ENCODE results near the gene ZNF627. TPM values are rescaled to one million over a fixed set of nuclear protein-coding genes. Genes with fewer than 3 reads are reported as not detected.

The ZNF627 gene
- total and polyA plus RNA-seq, 2 donors (not counting 1 experiment from before 2014, with no cell fraction given), result 10.8 to 26.3 TPM

GRCh38 chr19:11652056-11652455 lies 54.8 kb downstream of the ZNF627 start:
- no peak overlapping the region for H3K4me3 ChIP-seq (replicated peaks in 1 of 4; ENCODE audit: control extremely low read depth in 1 of 4, insufficient read depth in 1 of 4, low read depth in 3 of 4, low read length in 4 of 4)
- DNase-seq (ENCODE audit: low read depth in 2 of 2), result no peak
- H3K36me3 ChIP-seq (ENCODE audit: control insufficient read depth, insufficient read depth, low read length), result no peaks in the 10 kb centered on the region
- no peaks in the 10 kb centered on the region for H4K20me1 ChIP-seq (ENCODE audit: control insufficient read depth, extremely low read depth, insufficient read depth, low read length)
- H3K27ac ChIP-seq (ENCODE audit: insufficient read depth, low read length), result no peak overlapping the region
- H3K9me3 ChIP-seq (ENCODE audit: control insufficient read depth, insufficient read depth, low read depth, low read length), result peaks cover 2% of the 10 kb centered on the region
- H3K9ac ChIP-seq (ENCODE audit: insufficient read depth, low read length), result no peak overlapping the region
- no peak overlapping the region for H2AFZ ChIP-seq (ENCODE audit: low read length)
- no peaks in the 10 kb centered on the region for H3K79me2 ChIP-seq (ENCODE audit: control insufficient read depth, insufficient read depth, low read length)
- H3K27me3 ChIP-seq (ENCODE audit: control insufficient read depth, insufficient read depth, low read length), result no peaks in the 10 kb centered on the region
- no peaks in the 10 kb centered on the region for H3K4me1 ChIP-seq (ENCODE audit: control insufficient read depth, extremely low read depth, insufficient read depth, low read length)
- TF ChIP-seq CTCF (conservative IDR thresholded peaks at IDR 0.05 in 1 of 2, IDR thresholded peaks at IDR 0.05 in 1 of 2; ENCODE audit: low read depth in 1 of 2, low read length in 2 of 2) (no peak), EZH2 (IDR thresholded peaks at IDR 0.05; ENCODE audit: low read length, missing control alignments) (no peak)
- H3K4me2 ChIP-seq (ENCODE audit: extremely low read depth, insufficient read depth, low read length), result no peak overlapping the region

GRCh38 chr19:11652492-11652891 lies 55.2 kb downstream of the ZNF627 start:
- H3K79me2 ChIP-seq (ENCODE audit: control insufficient read depth, insufficient read depth, low read length), result no peaks in the 10 kb centered on the region
- peaks cover 2% of the 10 kb centered on the region for H3K9me3 ChIP-seq (ENCODE audit: control insufficient read depth, insufficient read depth, low read depth, low read length)
- no peaks in the 10 kb centered on the region for H3K36me3 ChIP-seq (ENCODE audit: control insufficient read depth, insufficient read depth, low read length)
- H4K20me1 ChIP-seq (ENCODE audit: control insufficient read depth, extremely low read depth, insufficient read depth, low read length), result no peaks in the 10 kb centered on the region
- H3K27me3 ChIP-seq (ENCODE audit: control insufficient read depth, insufficient read depth, low read length), result no peaks in the 10 kb centered on the region
- H2AFZ ChIP-seq (ENCODE audit: low read length), result no peak overlapping the region
- H3K4me1 ChIP-seq (ENCODE audit: control insufficient read depth, extremely low read depth, insufficient read depth, low read length), result no peaks in the 10 kb centered on the region
- H3K4me3 ChIP-seq (replicated peaks in 1 of 4; ENCODE audit: control extremely low read depth in 1 of 4, insufficient read depth in 1 of 4, low read depth in 3 of 4, low read length in 4 of 4), result no peak overlapping the region
- TF ChIP-seq EZH2 (IDR thresholded peaks at IDR 0.05; ENCODE audit: low read length, missing control alignments) (no peak), CTCF (conservative IDR thresholded peaks at IDR 0.05 in 1 of 2, IDR thresholded peaks at IDR 0.05 in 1 of 2; ENCODE audit: low read depth in 1 of 2, low read length in 2 of 2) (no peak)
- DNase-seq (ENCODE audit: low read depth in 2 of 2), result no peak
- no peak overlapping the region for H3K27ac ChIP-seq (ENCODE audit: insufficient read depth, low read length)
- no peak overlapping the region for H3K4me2 ChIP-seq (ENCODE audit: extremely low read depth, insufficient read depth, low read length)
- no peak overlapping the region for H3K9ac ChIP-seq (ENCODE audit: insufficient read depth, low read length)

GRCh38 chr19:11656535-11656934 lies 59.3 kb downstream of the ZNF627 start:
- Histone ChIP-seq H3K9me3 (ENCODE audit: control insufficient read depth, insufficient read depth, low read depth, low read length) (peaks cover 2% of the 10 kb centered on the region), H3K27ac (ENCODE audit: insufficient read depth, low read length) (no peak overlapping the region), H2AFZ (ENCODE audit: low read length) (no peak overlapping the region), H3K79me2 (ENCODE audit: control insufficient read depth, insufficient read depth, low read length) (no peaks in the 10 kb centered on the region), H3K27me3 (ENCODE audit: control insufficient read depth, insufficient read depth, low read length) (no peaks in the 10 kb centered on the region), H4K20me1 (ENCODE audit: control insufficient read depth, extremely low read depth, insufficient read depth, low read length) (no peaks in the 10 kb centered on the region), H3K9ac (ENCODE audit: insufficient read depth, low read length) (no peak overlapping the region), H3K4me1 (ENCODE audit: control insufficient read depth, extremely low read depth, insufficient read depth, low read length) (no peaks in the 10 kb centered on the region), H3K4me2 (ENCODE audit: extremely low read depth, insufficient read depth, low read length) (no peak overlapping the region), H3K36me3 (ENCODE audit: control insufficient read depth, insufficient read depth, low read length) (no peaks in the 10 kb centered on the region), H3K4me3 (replicated peaks in 1 of 4; ENCODE audit: control extremely low read depth in 1 of 4, insufficient read depth in 1 of 4, low read depth in 3 of 4, low read length in 4 of 4) (no peak overlapping the region)
- no peak for TF ChIP-seq EZH2 (IDR thresholded peaks at IDR 0.05; ENCODE audit: low read length, missing control alignments)
- TF ChIP-seq CTCF (conservative IDR thresholded peaks at IDR 0.05 in 1 of 2, IDR thresholded peaks at IDR 0.05 in 1 of 2; ENCODE audit: low read depth in 1 of 2, low read length in 2 of 2), result no peak
- no peak for DNase-seq (ENCODE audit: low read depth in 2 of 2)
